Measurements from ENCODE around the gene LRRC75A. TPM values are rescaled to one million over a fixed set of nuclear protein-coding genes. Genes with fewer than 3 reads are reported as not detected.
A peak's percentile ranks its signal among the peaks of the same experiment; 100 is the strongest.

Gene LRRC75A
- total RNA-seq, 1 donor from 2014 or later, result 7.3 TPM

GRCh38 chr17:16438173-16438556 lies 53.8 kb downstream of the LRRC75A start:
- Mint-ChIP-seq H3K27me3 (ENCODE audit: unreplicated experiment) (peaks cover 19% of the 10 kb centered on the region), H3K4me3 (ENCODE audit: unreplicated experiment) (peak overlapping the region; percentile 98), H3K9me3 (ENCODE audit: unreplicated experiment) (peaks cover 12% of the 10 kb centered on the region), H3K36me3 (ENCODE audit: unreplicated experiment) (peaks cover 6% of the 10 kb centered on the region), H3K27ac (ENCODE audit: unreplicated experiment) (peak overlapping the region; percentile 99), H3K4me1 (ENCODE audit: low read depth, unreplicated experiment) (peaks cover 24% of the 10 kb centered on the region)
- DNase-seq, result no peak
- TF ChIP-seq CTCF (IDR thresholded peaks at IDR 0.05; ENCODE audit: partially characterized antibody, unreplicated experiment), result no peak

- Mint-ChIP-seq H3K4me3 (ENCODE audit: unreplicated experiment) (peak overlapping the region; percentile 20), H3K27me3 (ENCODE audit: unreplicated experiment) (peaks cover 19% of the 10 kb centered on the region), H3K27ac (ENCODE audit: unreplicated experiment) (peak overlapping the region; percentile 8), H3K9me3 (ENCODE audit: unreplicated experiment) (peaks cover 14% of the 10 kb centered on the region), H3K4me1 (ENCODE audit: low read depth, unreplicated experiment) (peaks cover 14% of the 10 kb centered on the region), H3K36me3 (ENCODE audit: unreplicated experiment) (peaks cover 6% of the 10 kb centered on the region)
- no peak for DNase-seq
- TF ChIP-seq CTCF (IDR thresholded peaks at IDR 0.05; ENCODE audit: partially characterized antibody, unreplicated experiment), result no peak
Observed at GRCh38 chr17:16437083-16437482, 54.9 kb downstream of the LRRC75A start.

DNA sequence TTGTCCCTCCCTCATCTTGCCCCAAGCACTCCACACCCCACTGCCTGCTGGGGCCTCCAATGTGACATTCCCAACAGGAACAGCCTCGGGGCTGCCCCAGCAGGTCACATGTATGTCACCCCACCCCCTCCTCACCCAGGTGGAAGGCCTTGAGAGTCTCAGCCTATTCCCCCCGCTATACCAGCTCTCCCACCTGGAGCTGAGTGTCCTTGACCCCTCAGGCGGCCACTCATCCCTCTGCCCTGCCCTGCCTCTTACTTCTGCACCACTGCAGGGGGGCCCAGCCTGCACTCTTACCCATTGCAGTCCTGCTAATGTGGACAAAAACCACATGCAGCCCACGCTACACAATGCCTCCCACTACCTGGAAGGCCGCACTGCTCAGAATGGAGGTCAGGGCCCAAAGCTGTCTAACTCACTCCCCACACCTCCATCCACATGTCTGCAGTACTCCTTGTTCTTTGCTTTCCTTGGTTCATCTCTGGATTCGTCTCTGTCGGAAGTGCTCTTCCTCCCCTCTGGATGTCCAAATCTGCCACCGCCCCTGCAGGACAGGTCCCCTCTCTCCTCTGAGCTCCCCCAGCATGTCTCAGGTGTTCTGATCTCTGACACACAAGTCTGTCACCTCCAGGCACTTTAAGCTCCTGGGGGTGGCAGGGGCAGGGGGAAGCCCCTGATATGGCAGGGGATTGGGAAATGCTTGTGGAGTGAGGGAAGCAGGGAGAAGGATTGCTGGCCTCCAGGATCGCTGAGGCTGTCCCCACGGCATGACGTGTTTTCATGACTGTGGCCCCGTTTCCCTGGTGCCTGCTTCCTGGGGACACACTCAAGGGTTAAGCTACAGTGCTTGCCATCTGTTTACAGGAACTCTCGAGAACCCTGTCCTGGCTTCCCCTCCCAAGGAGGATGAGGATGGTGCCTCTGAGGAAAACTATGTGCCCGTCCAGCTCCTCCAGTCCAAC lies 55.8 kb downstream of the LRRC75A start:
- Mint-ChIP-seq H3K4me1 (ENCODE audit: low read depth, unreplicated experiment) (peaks cover 11% of the 10 kb centered on the region), H3K9me3 (ENCODE audit: unreplicated experiment) (peaks cover 14% of the 10 kb centered on the region), H3K27me3 (ENCODE audit: unreplicated experiment) (peaks cover 19% of the 10 kb centered on the region), H3K4me3 (ENCODE audit: unreplicated experiment) (peak overlapping the region; percentile 5), H3K27ac (ENCODE audit: unreplicated experiment) (peak overlapping the region; percentile 40), H3K36me3 (ENCODE audit: unreplicated experiment) (peaks cover 6% of the 10 kb centered on the region)
- TF ChIP-seq CTCF (IDR thresholded peaks at IDR 0.05; ENCODE audit: partially characterized antibody, unreplicated experiment), result no peak
- DNase-seq, result no peak

DNA sequence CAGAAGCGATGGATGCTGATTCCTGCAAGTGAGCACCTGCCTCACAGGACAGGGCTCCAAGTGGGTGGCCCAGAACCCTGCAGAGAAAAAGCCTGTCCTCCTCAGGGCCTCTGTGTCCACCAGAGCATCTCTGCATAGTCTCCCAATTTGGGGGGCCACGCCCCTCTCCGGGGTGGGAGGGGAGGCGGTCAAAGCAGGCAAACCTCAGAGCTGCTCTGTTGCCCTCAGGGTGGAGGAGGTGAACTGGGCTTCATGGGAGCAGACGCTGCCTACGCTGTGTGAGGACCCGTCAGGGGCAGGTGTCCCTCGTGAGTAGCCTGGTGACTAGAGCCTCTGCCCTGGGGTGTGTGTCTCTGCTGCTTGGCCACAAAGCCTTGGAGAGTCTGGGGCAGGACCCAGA lies 57.3 kb downstream of the LRRC75A start:
- H3K36me3 Mint-ChIP-seq (ENCODE audit: unreplicated experiment), result peaks cover 6% of the 10 kb centered on the region
- no peak overlapping the region for H3K27ac Mint-ChIP-seq (ENCODE audit: unreplicated experiment)
- no peak overlapping the region for H3K4me3 Mint-ChIP-seq (ENCODE audit: unreplicated experiment)
- TF ChIP-seq CTCF (IDR thresholded peaks at IDR 0.05; ENCODE audit: partially characterized antibody, unreplicated experiment), result no peak
- no peak for DNase-seq
- peaks cover 14% of the 10 kb centered on the region for H3K9me3 Mint-ChIP-seq (ENCODE audit: unreplicated experiment)
- H3K27me3 Mint-ChIP-seq (ENCODE audit: unreplicated experiment), result peaks cover 17% of the 10 kb centered on the region
- peaks cover 7% of the 10 kb centered on the region for H3K4me1 Mint-ChIP-seq (ENCODE audit: low read depth, unreplicated experiment)

DNA sequence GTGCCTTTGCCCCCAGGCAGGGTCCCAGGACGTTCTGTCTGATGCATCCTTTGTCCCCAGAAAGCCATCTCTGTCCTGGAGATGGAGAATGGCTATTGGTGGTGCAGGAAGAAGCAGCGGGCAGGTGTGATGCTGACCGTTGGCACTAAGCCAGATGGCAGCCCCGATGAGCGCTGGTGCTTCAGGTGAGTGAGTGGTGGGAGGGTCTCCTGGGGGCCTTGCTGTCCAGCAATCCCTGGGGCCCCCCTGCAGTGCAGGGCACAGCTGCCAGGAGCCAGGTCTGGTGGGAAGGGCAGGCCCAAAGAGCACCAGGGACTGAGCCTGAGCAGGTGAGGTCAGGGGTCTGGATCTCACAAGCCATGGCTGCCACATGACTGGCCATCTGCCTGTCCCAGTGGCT lies 58.5 kb downstream of the LRRC75A start:
- Mint-ChIP-seq H3K4me3 (ENCODE audit: unreplicated experiment) (no peak overlapping the region), H3K36me3 (ENCODE audit: unreplicated experiment) (peaks cover 6% of the 10 kb centered on the region), H3K27ac (ENCODE audit: unreplicated experiment) (no peak overlapping the region), H3K4me1 (ENCODE audit: low read depth, unreplicated experiment) (peaks cover 6% of the 10 kb centered on the region), H3K9me3 (ENCODE audit: unreplicated experiment) (peaks cover 10% of the 10 kb centered on the region), H3K27me3 (ENCODE audit: unreplicated experiment) (peaks cover 14% of the 10 kb centered on the region)
- no peak for TF ChIP-seq CTCF (IDR thresholded peaks at IDR 0.05; ENCODE audit: partially characterized antibody, unreplicated experiment)
- no peak for DNase-seq
